Activated naive CD4-positive, alpha-beta T cell treated with anti-CD3 and anti-CD28 coated beads for 36 hours (primary cell): ENCODE measurements around the gene PLXNA2. TPM values are rescaled to one million over a fixed set of nuclear protein-coding genes. Genes with fewer than 3 reads are reported as not detected.

Experiments
- CTCF ChIA-PET: fragments of 350-600 bp; sonication (Branson Sonifier 250); formaldehyde crosslinking; loops from one replicate; lab custom pipeline; 2021; ENCODE audit warnings: antibody characterized with exemption; lab: Charles Lee
- DNase-seq: peaks from one replicate; pipeline ENCODE4 v3.0.0-alpha.2; 2020
- H3K27ac Mint-ChIP-seq: one replicate; pipeline ENCODE4 v1.8.0; 2021; ENCODE audit warnings: mild to moderate bottlenecking, mixed read lengths
- H3K27me3 Mint-ChIP-seq: one replicate; pipeline ENCODE4 v1.8.0; 2021; ENCODE audit warnings: low read depth, mixed read lengths
- H3K36me3 Mint-ChIP-seq: one replicate; pipeline ENCODE4 v1.8.0; 2021; ENCODE audit warnings: low read depth, mixed read lengths
- H3K4me1 Mint-ChIP-seq: one replicate; pipeline ENCODE4 v1.8.0; 2021; ENCODE audit warnings: low read depth, mixed read lengths
- H3K4me3 Mint-ChIP-seq: one replicate; pipeline ENCODE4 v1.8.0; 2021; ENCODE audit warnings: mild to moderate bottlenecking, moderate library complexity, mixed read lengths
- H3K9me3 Mint-ChIP-seq: one replicate; pipeline ENCODE4 v1.8.0; 2021; ENCODE audit warnings: mixed read lengths
- intact Hi-C: fragments of 100-400 bp; cut with micrococcal nuclease; formaldehyde crosslinking; loops from one replicate; pipeline ENCODE4 v1.15.1; 2023
- total RNA-seq, 2 experiments: library from RNA; stranded (reverse); gene quantifications; one replicate each; pipeline ENCODE4 v1.2.3, GENCODE V29; 2021

The PLXNA2 gene
- total RNA-seq, 2 experiments from 2014 or later = 0.26 to 0.35 TPM

GRCh38 chr1:208036106-208036808 lies 207.9 kb downstream of the PLXNA2 start:
- intact Hi-C loops = loop anchor here (1.0 kb wide), 1 partner anchor 57 kb away; no protein-coding TSS in a partner anchor
- DNase-seq = no peak
- H3K4me3 Mint-ChIP-seq = no peak overlapping the region
- H3K9me3 Mint-ChIP-seq = no peaks in the 10 kb centered on the region
- H3K4me1 Mint-ChIP-seq = no peaks in the 10 kb centered on the region
- H3K27me3 Mint-ChIP-seq = no peaks in the 10 kb centered on the region
- H3K27ac Mint-ChIP-seq = no peak overlapping the region
- CTCF ChIA-PET = interaction anchor here (0.9 to 2.8 kb wide), 4 partner anchors 11 to 209 kb away, joined by 3 to 17 read pairs (median 5); no protein-coding TSS in a partner anchor
- H3K36me3 Mint-ChIP-seq = no peaks in the 10 kb centered on the region

- DNase-seq = no peak
- H3K27me3 Mint-ChIP-seq = no peaks in the 10 kb centered on the region
- H3K4me1 Mint-ChIP-seq = no peaks in the 10 kb centered on the region
- intact Hi-C loops = no loop called here
- no peaks in the 10 kb centered on the region for H3K36me3 Mint-ChIP-seq
- no peak overlapping the region for H3K27ac Mint-ChIP-seq
- CTCF ChIA-PET = interaction anchor here (2.8 kb wide), 1 partner anchor 12 kb away, joined by 17 read pairs; no protein-coding TSS in a partner anchor
- H3K4me3 Mint-ChIP-seq = no peak overlapping the region
- no peaks in the 10 kb centered on the region for H3K9me3 Mint-ChIP-seq
Measured at GRCh38 chr1:208034135-208034534, 210.0 kb downstream of the PLXNA2 start.

- Mint-ChIP-seq H3K27me3 (no peaks in the 10 kb centered on the region), H3K27ac (no peak overlapping the region), H3K36me3 (no peaks in the 10 kb centered on the region), H3K4me1 (no peaks in the 10 kb centered on the region), H3K9me3 (no peaks in the 10 kb centered on the region), H3K4me3 (no peak overlapping the region)
- no peak for DNase-seq
- intact Hi-C loops = no loop called here
- CTCF ChIA-PET = no interaction called here
Measured at GRCh38 chr1:208033236-208033635, 210.9 kb downstream of the PLXNA2 start.

- intact Hi-C loops = no loop called here
- no peaks in the 10 kb centered on the region for H3K4me1 Mint-ChIP-seq
- no peak overlapping the region for H3K27ac Mint-ChIP-seq
- DNase-seq = no peak
- no peaks in the 10 kb centered on the region for H3K9me3 Mint-ChIP-seq
- no peak overlapping the region for H3K4me3 Mint-ChIP-seq
- no peaks in the 10 kb centered on the region for H3K27me3 Mint-ChIP-seq
- CTCF ChIA-PET = interaction anchor here (1.1 to 1.9 kb wide), 2 partner anchors 10 to 62 kb away, joined by 3 to 11 read pairs; no protein-coding TSS in a partner anchor
- H3K36me3 Mint-ChIP-seq = no peaks in the 10 kb centered on the region
Measured at GRCh38 chr1:208031932-208032320, 212.3 kb downstream of the PLXNA2 start.

- Mint-ChIP-seq H3K27me3 (no peaks in the 10 kb centered on the region), H3K27ac (no peak overlapping the region), H3K4me3 (no peak overlapping the region), H3K9me3 (no peaks in the 10 kb centered on the region), H3K36me3 (no peaks in the 10 kb centered on the region), H3K4me1 (no peaks in the 10 kb centered on the region)
- intact Hi-C loops = no loop called here
- no peak for DNase-seq
- CTCF ChIA-PET = interaction anchor here (1.1 to 1.9 kb wide), 2 partner anchors 9 to 63 kb away, joined by 3 to 11 read pairs; no protein-coding TSS in a partner anchor
Measured at GRCh38 chr1:208031316-208031931, 212.8 kb downstream of the PLXNA2 start.

- H3K4me3 Mint-ChIP-seq = no peak overlapping the region
- H3K27me3 Mint-ChIP-seq = no peaks in the 10 kb centered on the region
- no peak overlapping the region for H3K27ac Mint-ChIP-seq
- CTCF ChIA-PET = interaction anchor here (1.9 kb wide), 1 partner anchor 9 kb away, joined by 11 read pairs; no protein-coding TSS in a partner anchor
- DNase-seq = no peak
- H3K36me3 Mint-ChIP-seq = no peaks in the 10 kb centered on the region
- H3K4me1 Mint-ChIP-seq = no peaks in the 10 kb centered on the region
- intact Hi-C loops = no loop called here
- H3K9me3 Mint-ChIP-seq = no peaks in the 10 kb centered on the region
Measured at GRCh38 chr1:208030288-208031091, 213.7 kb downstream of the PLXNA2 start.

GRCh38 chr1:208029381-208030287 lies 214.6 kb downstream of the PLXNA2 start:
- DNase-seq = no peak
- Mint-ChIP-seq H3K9me3 (no peaks in the 10 kb centered on the region), H3K36me3 (no peaks in the 10 kb centered on the region), H3K4me1 (no peaks in the 10 kb centered on the region), H3K27me3 (no peaks in the 10 kb centered on the region), H3K4me3 (no peak overlapping the region), H3K27ac (no peak overlapping the region)
- CTCF ChIA-PET = interaction anchor here (1.9 kb wide), 1 partner anchor 8 kb away, joined by 11 read pairs; no protein-coding TSS in a partner anchor
- intact Hi-C loops = no loop called here

- DNase-seq = no peak
- intact Hi-C loops = no loop called here
- no peak overlapping the region for H3K27ac Mint-ChIP-seq
- no peaks in the 10 kb centered on the region for H3K4me1 Mint-ChIP-seq
- no peaks in the 10 kb centered on the region for H3K36me3 Mint-ChIP-seq
- no peak overlapping the region for H3K4me3 Mint-ChIP-seq
- no peaks in the 10 kb centered on the region for H3K9me3 Mint-ChIP-seq
- CTCF ChIA-PET = interaction anchor here (1.2 kb wide), 1 partner anchor 217 kb away, joined by 3 read pairs; no protein-coding TSS in a partner anchor
- no peaks in the 10 kb centered on the region for H3K27me3 Mint-ChIP-seq
Measured at GRCh38 chr1:208028526-208028925, 215.7 kb downstream of the PLXNA2 start.

GRCh38 chr1:208027861-208028260 lies 216.3 kb downstream of the PLXNA2 start:
- DNase-seq = no peak
- Mint-ChIP-seq H3K27me3 (no peaks in the 10 kb centered on the region), H3K36me3 (no peaks in the 10 kb centered on the region), H3K9me3 (no peaks in the 10 kb centered on the region), H3K4me1 (no peaks in the 10 kb centered on the region), H3K27ac (no peak overlapping the region), H3K4me3 (no peak overlapping the region)
- CTCF ChIA-PET = interaction anchor here (1.0 to 10.0 kb wide), 3 partner anchors 13 to 218 kb away, joined by 3 to 165 read pairs (median 4); no protein-coding TSS in a partner anchor
- intact Hi-C loops = no loop called here

GRCh38 chr1:208026880-208027438 lies 217.2 kb downstream of the PLXNA2 start:
- no peaks in the 10 kb centered on the region for H3K4me1 Mint-ChIP-seq
- no peak overlapping the region for H3K4me3 Mint-ChIP-seq
- no peaks in the 10 kb centered on the region for H3K9me3 Mint-ChIP-seq
- no peak overlapping the region for H3K27ac Mint-ChIP-seq
- no peaks in the 10 kb centered on the region for H3K27me3 Mint-ChIP-seq
- DNase-seq = no peak
- no peaks in the 10 kb centered on the region for H3K36me3 Mint-ChIP-seq
- CTCF ChIA-PET = interaction anchor here (1.0 to 10.0 kb wide), 3 partner anchors 14 to 219 kb away, joined by 3 to 165 read pairs (median 4); no protein-coding TSS in a partner anchor
- intact Hi-C loops = no loop called here

- CTCF ChIA-PET = interaction anchor here (0.8 to 10.0 kb wide), 3 partner anchors 10 to 68 kb away, joined by 3 to 165 read pairs (median 6); no protein-coding TSS in a partner anchor
- DNase-seq = no peak
- no peaks in the 10 kb centered on the region for H3K36me3 Mint-ChIP-seq
- intact Hi-C loops = no loop called here
- no peaks in the 10 kb centered on the region for H3K9me3 Mint-ChIP-seq
- H3K4me3 Mint-ChIP-seq = no peak overlapping the region
- H3K27ac Mint-ChIP-seq = no peak overlapping the region
- no peaks in the 10 kb centered on the region for H3K4me1 Mint-ChIP-seq
- no peaks in the 10 kb centered on the region for H3K27me3 Mint-ChIP-seq
Measured at GRCh38 chr1:208025031-208025430, 219.2 kb downstream of the PLXNA2 start.
